ENCODE measurements around the gene ANKRD65.

GRCh38 chr1:1439546-1440261 is 18.6 kb upstream of the ANKRD65 start:
- TF ChIP-seq, protein P1, sequence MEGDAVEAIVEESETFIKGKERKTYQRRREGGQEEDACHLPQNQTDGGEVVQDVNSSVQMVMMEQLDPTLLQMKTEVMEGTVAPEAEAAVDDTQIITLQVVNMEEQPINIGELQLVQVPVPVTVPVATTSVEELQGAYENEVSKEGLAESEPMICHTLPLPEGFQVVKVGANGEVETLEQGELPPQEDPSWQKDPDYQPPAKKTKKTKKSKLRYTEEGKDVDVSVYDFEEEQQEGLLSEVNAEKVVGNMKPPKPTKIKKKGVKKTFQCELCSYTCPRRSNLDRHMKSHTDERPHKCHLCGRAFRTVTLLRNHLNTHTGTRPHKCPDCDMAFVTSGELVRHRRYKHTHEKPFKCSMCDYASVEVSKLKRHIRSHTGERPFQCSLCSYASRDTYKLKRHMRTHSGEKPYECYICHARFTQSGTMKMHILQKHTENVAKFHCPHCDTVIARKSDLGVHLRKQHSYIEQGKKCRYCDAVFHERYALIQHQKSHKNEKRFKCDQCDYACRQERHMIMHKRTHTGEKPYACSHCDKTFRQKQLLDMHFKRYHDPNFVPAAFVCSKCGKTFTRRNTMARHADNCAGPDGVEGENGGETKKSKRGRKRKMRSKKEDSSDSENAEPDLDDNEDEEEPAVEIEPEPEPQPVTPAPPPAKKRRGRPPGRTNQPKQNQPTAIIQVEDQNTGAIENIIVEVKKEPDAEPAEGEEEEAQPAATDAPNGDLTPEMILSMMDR (IDR thresholded peaks at IDR 0.05 in 8 of 11, conservative IDR thresholded peaks at IDR 0.05 in 3 of 11) = no peak
- no peak for TF ChIP-seq POLR2AphosphoS5 (IDR thresholded peaks at IDR 0.05)
- TF ChIP-seq POLR2A (IDR thresholded peaks at IDR 0.05) = no peak

Data from spleen (tissue), 7 donors.